ENCODE measurements around the gene KCNA10.

KCNA10 gene
- 0 reads per million in 2 donors for total RNA-seq

- DNase-seq = no peak
Measured at GRCh38 chr1:110519125-110519810, at the start of gene KCNA10. Gene KCNA10, minus strand, starts transcription at chr1:110519175. Its CDS starts 388 bp downstream, at chr1:110518787.

- DNase-seq = no peak
Measured at GRCh38 chr1:110566836-110567235, 47.9 kb upstream of the KCNA10 start.

- DNase-seq = no peak
Measured at GRCh38 chr1:110565565-110565964, 46.6 kb upstream of the KCNA10 start.

GRCh38 chr1:110563089-110563488 is 44.1 kb upstream of the KCNA10 start:
- DNase-seq = no peak

- no peak for DNase-seq
Measured at GRCh38 chr1:110561596-110561995, 42.6 kb upstream of the KCNA10 start.

GRCh38 chr1:110559157-110559556 is 40.2 kb upstream of the KCNA10 start:
- DNase-seq = no peak

- no peak for DNase-seq
Measured at GRCh38 chr1:110557481-110557880, 38.5 kb upstream of the KCNA10 start.

GRCh38 chr1:110556471-110556807 is 37.5 kb upstream of the KCNA10 start:
- no peak for DNase-seq

- DNase-seq = no peak
Measured at GRCh38 chr1:110555807-110556470, 37.0 kb upstream of the KCNA10 start.

GRCh38 chr1:110554871-110555801 is 36.2 kb upstream of the KCNA10 start:
- DNase-seq = no peak

GRCh38 chr1:110551278-110551809 is 32.4 kb upstream of the KCNA10 start:
- DNase-seq = no peak

GRCh38 chr1:110549831-110550230 is 30.9 kb upstream of the KCNA10 start:
- no peak for DNase-seq

GRCh38 chr1:110548381-110548780 is 29.4 kb upstream of the KCNA10 start:
- no peak for DNase-seq

- DNase-seq = no peak
Measured at GRCh38 chr1:110547017-110547416, 28.0 kb upstream of the KCNA10 start.

GRCh38 chr1:110545492-110545891 is 26.5 kb upstream of the KCNA10 start:
- no peak for DNase-seq

- DNase-seq = no peak
Measured at GRCh38 chr1:110544753-110545152, 25.8 kb upstream of the KCNA10 start.

GRCh38 chr1:110542725-110543124 is 23.8 kb upstream of the KCNA10 start:
- no peak for DNase-seq

- DNase-seq = no peak
Measured at GRCh38 chr1:110541906-110542395, 23.0 kb upstream of the KCNA10 start.

- no peak for DNase-seq
Measured at GRCh38 chr1:110540891-110541685, 22.1 kb upstream of the KCNA10 start.

- no peak for DNase-seq
Measured at GRCh38 chr1:110538921-110539320, 19.9 kb upstream of the KCNA10 start.

- DNase-seq = no peak
Measured at GRCh38 chr1:110538075-110538474, 19.1 kb upstream of the KCNA10 start.

GRCh38 chr1:110535985-110536384 is 17.0 kb upstream of the KCNA10 start:
- no peak for DNase-seq

Measured in activated gamma-delta T cell (primary cell).